Femur (tissue), 1 donor: ENCODE measurements around the gene RMI2.
"Not testable (repeated sequence)": the region's sequence is repeated elsewhere in the genome, so short reads cannot be mapped to it uniquely, and the experiment has no call there.

Experiments used
- DNase-seq: peaks from one replicate; pipeline ENCODE4 v3.0.0-alpha.2; 2017

Gene RMI2

GRCh38 chr16:11345040-11345862 is at the start of gene RMI2:
TSS of gene RMI2 (plus strand) at chr16:11345459. CDS start at chr16:11345472, 13 bp downstream.
- peak; percentile 98 for DNase-seq

- DNase-seq = no peak
Measured at GRCh38 chr16:11295672-11296071, 49.6 kb upstream of the RMI2 start.

DNA sequence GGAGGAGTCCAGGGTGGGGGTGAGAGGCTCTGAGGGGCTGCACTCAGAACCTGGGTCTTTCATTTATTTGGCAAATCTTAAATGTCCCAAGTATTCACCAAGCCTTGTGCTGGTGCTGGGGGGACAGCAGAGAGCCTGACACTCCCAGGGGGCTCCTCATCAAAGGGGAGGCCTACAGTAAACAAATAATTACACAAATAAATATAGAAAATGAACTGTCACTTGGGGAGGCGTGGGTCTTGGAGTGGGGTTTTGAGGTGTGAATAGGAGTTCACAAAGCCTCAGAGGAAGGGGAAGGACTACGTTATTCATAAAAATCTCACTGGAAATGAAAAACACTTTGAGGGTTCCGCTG is 48.9 kb upstream of the RMI2 start:
- DNase-seq = no peak

DNA sequence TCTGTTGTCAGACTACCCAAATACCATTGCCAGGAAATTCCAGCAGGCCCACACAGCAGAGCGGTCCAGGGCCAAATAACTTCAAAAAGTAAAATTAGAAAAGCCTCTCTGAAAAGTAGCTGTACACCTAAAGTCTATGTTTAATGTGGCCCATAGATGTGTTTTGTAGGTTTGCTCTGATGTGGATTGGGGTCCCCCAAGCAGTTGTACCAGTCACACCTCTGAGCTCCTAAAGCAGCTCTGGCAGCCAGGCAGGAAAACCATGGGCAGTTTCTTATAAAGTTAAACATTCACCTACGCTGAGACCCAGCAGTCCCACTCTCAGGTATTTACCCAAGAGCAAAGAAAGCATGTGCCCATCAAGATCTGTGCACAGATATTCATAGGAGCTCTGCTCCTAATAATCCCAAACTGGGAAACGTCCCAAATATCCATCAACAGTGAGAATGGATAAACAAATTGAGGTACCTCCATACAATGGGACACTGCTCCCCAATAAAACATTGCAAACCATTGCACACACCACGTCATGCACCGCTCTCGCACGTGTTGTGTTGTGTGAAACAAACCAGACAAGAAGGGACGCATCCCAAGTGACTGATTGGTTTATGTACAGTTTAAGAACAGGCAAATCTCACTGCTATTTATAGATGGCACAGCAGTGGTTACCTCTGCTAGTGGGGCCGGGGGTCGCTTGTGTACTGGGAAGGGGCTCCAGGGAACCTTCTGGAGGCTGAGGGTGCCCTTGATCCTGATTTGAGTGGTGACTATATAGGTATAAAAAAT is 48.4 kb upstream of the RMI2 start:
- DNase-seq = no peak

GRCh38 chr16:11297492-11298142 is 47.6 kb upstream of the RMI2 start:
- peak; percentile 86 for DNase-seq

GRCh38 chr16:11298143-11298900 is 46.9 kb upstream of the RMI2 start:
- no peak for DNase-seq

DNA sequence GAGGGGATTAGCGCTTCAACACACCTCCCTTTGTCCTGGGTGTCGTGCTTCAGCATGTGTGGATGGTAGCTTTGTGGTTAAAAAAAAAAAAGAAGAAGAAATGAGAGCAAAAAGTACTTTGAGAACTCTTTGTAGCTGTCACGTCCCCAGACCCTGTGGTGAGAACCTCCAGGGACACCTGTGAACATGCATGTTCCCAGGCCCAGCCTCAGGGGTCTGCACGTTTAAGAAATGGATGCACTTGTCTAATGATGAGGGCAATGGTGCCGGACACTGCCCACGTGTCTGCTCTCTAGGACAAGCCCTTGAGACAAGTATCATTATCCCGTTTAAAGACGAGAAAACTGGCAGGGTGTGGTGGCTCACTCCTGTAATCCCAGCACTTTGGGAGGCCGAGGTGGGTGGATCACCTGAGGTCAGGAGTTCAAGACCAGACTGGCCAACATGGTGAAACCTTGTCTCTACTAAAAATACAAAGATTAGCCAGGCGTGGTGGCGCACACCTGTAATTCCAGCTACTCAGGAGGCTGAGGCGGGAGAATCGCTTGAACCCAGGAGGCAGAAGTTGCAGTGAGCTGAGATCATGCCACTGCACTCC is 46.2 kb upstream of the RMI2 start:
- DNase-seq = not testable (repeated sequence)

DNA sequence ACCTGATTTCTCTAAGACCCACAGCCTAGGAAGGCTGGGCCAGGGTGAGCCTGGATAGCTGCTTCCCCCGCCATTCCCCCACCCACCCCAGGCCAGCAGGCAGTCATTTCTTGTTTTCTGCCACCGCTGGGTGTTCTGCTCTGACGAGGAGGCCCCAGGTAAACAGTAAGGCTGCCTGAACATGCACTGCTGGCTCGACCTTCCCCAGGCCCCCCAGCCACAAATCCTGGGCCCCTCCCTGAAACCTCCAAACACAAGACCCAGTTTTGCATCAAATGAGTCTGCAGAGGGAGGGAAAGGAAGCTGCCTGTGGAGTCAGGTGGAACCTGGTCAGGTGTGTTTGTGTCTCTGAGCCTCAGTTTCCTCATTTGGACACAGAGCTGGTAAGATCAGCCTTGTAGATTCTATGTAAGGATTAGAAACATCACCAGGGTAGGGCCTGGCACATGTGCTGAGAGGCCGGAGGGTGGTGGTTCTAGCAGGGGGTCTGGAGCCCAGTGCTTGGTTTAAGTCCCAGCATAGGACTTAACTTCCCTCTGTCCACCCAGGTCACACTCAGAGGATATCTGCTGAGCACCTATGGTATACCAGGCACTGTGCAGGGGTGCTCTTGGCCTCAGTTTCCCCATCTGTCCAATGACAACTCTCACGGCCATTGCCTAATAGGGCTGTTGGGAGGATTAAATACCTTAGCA is 45.2 kb upstream of the RMI2 start:
- no peak for DNase-seq

GRCh38 chr16:11300560-11300892 is 44.7 kb upstream of the RMI2 start:
- DNase-seq = no peak

DNA sequence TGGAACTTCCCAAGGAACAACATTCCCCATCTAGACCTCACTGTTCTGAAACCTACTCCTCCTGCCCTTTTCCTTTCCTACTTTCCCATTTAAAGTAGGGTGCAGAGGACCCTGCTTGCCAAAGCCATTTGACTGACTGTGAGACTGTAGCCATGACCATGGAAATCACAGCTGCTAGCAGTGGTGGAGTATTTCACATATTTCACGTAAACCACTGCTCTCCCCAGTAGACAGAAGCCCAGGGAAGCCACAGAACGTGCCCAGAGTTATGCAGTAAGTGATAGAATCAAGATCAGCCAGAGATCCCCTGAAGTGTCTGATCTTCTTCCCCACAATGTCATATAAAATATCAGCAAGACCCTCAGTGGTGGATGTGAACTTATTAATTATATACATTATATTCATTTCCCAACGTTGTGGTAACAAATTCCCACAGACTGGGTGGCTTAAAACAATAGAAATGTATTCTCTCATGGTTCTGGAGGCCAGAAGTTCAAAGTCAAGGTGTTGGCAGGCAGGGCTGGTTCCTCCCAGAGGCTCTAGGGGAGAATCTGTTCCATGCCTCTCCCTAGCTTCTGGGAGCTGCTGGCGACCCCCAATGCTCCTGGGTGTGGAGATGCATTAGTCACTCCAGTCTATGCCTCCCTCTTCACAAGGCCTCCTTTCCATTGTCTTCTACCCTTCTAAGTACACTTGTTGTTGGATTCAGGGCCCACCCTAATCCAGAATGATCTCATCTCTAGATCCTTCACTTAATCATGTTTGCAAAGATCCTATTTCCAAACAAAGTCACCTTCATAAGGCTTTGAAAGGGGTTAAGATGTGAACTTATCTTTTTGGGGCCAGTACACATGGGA is 43.4 kb upstream of the RMI2 start:
- DNase-seq = no peak

DNA sequence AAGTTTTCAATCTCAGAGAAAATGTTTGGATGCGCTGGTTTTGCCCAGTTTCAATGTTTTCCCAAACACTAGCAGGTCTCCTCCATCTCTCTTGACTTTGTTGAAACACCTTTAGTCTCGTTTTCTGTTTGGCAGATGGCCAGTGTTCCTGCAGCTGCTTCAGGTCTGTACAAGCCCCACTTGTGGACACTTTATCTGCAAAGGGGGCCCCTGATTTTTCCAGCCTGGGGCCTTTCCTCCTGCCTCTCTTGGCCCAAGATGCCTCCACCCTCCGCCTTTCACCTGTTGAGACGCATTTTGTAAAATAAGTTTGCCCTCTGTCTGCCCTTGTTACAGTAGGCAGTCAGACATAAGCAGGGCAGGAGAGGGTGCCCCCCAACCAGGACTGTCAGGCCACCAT is 42.3 kb upstream of the RMI2 start:
- DNase-seq = no peak

DNA sequence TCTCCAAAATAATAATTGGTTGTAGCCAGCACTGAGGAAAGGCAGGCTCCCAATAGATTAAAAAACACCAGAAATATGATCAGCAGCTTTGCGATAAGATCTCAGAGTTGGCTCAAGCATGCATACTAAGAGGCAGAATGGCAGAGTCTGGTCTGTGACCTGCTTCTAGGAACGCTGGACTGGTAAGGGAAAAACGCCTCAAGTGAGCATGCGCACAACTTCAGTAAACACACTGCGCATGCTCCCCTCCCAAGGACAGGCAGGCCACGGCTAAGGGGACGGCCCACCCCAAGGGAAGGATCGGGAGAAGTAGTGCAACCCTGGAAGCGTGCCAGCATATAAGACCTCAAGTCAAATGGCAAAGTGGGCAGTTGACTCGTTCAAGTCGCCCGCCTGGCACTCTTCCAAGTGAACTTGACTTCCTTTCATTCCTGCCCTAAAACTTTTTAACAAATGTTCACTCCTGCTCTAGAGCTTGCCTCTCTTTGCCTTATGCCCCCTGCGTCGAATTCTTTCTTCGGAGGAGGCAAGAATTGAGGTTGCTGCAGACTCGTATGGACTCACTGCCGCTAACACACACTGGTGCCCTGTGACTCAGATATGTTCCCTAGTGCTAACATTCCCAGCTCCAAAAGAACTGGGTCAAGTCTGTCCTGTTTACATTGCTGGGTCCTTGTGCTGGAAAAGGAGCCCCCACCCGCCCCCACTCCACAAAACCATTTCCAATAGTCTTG is 41.7 kb upstream of the RMI2 start:
- no peak for DNase-seq

DNA sequence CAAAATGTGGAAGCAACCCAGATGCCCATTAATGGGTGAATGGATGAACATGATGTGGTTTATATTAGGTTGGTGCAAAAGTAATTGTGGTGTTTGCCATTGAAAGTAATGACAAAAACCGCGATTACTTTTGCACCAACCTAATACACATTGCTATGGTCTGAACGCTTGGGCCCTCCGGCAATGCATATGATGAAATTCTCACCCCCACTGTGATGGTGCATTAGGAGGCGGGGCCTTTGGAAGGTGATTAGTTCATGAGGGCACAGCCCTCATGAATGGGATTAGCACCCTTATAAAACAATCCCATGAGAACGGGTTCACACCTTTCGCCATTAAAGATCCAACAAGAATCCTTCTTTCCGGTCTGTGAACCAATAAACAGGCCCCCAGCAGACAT is 38.9 kb upstream of the RMI2 start:
- DNase-seq = no peak

GRCh38 chr16:11306997-11307638 is 38.1 kb upstream of the RMI2 start:
- no peak for DNase-seq

GRCh38 chr16:11307639-11308492 is 37.4 kb upstream of the RMI2 start:
- no peak for DNase-seq

GRCh38 chr16:11308493-11309283 is 36.6 kb upstream of the RMI2 start:
- peak; percentile 55 for DNase-seq

- no peak for DNase-seq
Measured at GRCh38 chr16:11309895-11310633, 35.2 kb upstream of the RMI2 start.
